H1 (cell line): ENCODE results near the gene AIFM2. TPM values are rescaled to one million over a fixed set of nuclear protein-coding genes. Genes with fewer than 3 reads are reported as not detected.

Experiments used
- CTCF ChIA-PET: fragments of 300-600 bp; sonication (Branson Sonifier 250); formaldehyde crosslinking; loops from one replicate; lab custom pipeline; 2021; ENCODE audit not compliant: partially characterized antibody; lab: Charles Lee
- POLR2A ChIA-PET: fragments of 300-600 bp; sonication (Branson Sonifier 250); formaldehyde crosslinking; loops from one replicate; lab custom pipeline; 2021; ENCODE audit warnings: inconsistent platforms; ENCODE audit not compliant: partially characterized antibody; lab: Charles Lee
- DNase-seq, 2 experiments: peaks; one replicate each; pipeline versions ENCODE4 v3.0.0 to v3.0.0-alpha.2; 2010 to 2022; ENCODE audit warnings: low spot score in 2 of 2, low read depth in 1 of 2, mixed read lengths in 1 of 2
- FAIRE-seq: peaks from 2 replicates; lab custom pipeline; 2011; peaks lifted over from hg19 to GRCh38; lab: Jason Lieb, UNC
- H2AFZ ChIP-seq: 2 replicates; pipeline ENCODE4 v1.8.1; 2012; ENCODE audit warnings: low read length, inconsistent platforms
- H2AK5ac ChIP-seq: 2 replicates; pipeline ENCODE4 v1.6.1; 2013; ENCODE audit warnings: low read depth, low read length
- H2BK120ac ChIP-seq: replicated peaks from 2 replicates; pipeline ENCODE3; 2013; ENCODE audit warnings: low read depth, low read length, inconsistent platforms
- H2BK12ac ChIP-seq: 2 replicates; pipeline ENCODE4 v1.6.1; 2013; ENCODE audit warnings: low read depth, low read length
- H2BK15ac ChIP-seq: 2 replicates; pipeline ENCODE4 v1.6.1; 2013; ENCODE audit warnings: low read length
- H2BK20ac ChIP-seq: 2 replicates; pipeline ENCODE4 v1.6.1; 2013; ENCODE audit warnings: low read length
- H2BK5ac ChIP-seq: 2 replicates; pipeline ENCODE4 v1.6.1; 2013; ENCODE audit warnings: low read depth, low read length
- H3K14ac ChIP-seq: 2 replicates; pipeline ENCODE4 v1.6.1; 2013; ENCODE audit warnings: inconsistent platforms; ENCODE audit not compliant: insufficient read length
- H3K18ac ChIP-seq: 2 replicates; pipeline ENCODE4 v1.6.1; 2013; ENCODE audit warnings: low read length; ENCODE audit errors: extremely low read depth
- H3K23ac ChIP-seq: 2 replicates; pipeline ENCODE4 v1.6.1; 2013; ENCODE audit warnings: inconsistent platforms; ENCODE audit not compliant: insufficient read length
- H3K23me2 ChIP-seq: 2 replicates; pipeline ENCODE4 v1.6.1; 2013; ENCODE audit warnings: low read depth, low read length
- H3K27ac ChIP-seq: 2 replicates; pipeline ENCODE4 v1.6.1; 2011; ENCODE audit warnings: low read depth, low read length, inconsistent platforms
- H3K27me3 ChIP-seq, 4 experiments: replicated peaks in 1 of 4; 1 replicate in 1 of 4; 2 replicates in 3 of 4; pipeline versions ENCODE4 v1.6.1 to v1.8.1; 2011 to 2013; ENCODE audit warnings: low read length in 3 of 4, mild to moderate bottlenecking in 3 of 4, inconsistent platforms in 2 of 4, mixed read lengths in 2 of 4, moderate library complexity in 1 of 4; ENCODE audit not compliant: control insufficient read depth in 3 of 4, insufficient read depth in 3 of 4; ENCODE audit errors: extremely low read depth in 1 of 4
- H3K36me3 ChIP-seq, 4 experiments: 2 replicates each; pipeline versions ENCODE4 v1.6.1 to v1.8.1; 2011 to 2013; ENCODE audit warnings: mild to moderate bottlenecking in 4 of 4, low read length in 3 of 4, moderate library complexity in 2 of 4, control low read depth in 1 of 4, inconsistent platforms in 1 of 4; ENCODE audit not compliant: insufficient read depth in 4 of 4, control insufficient read depth in 2 of 4
- H3K4ac ChIP-seq: replicated peaks from 2 replicates; pipeline ENCODE3; 2013; ENCODE audit warnings: low read length, low read depth, mixed read lengths, inconsistent platforms; ENCODE audit not compliant: insufficient read length
- H3K4me1 ChIP-seq, 4 experiments: replicated peaks in 1 of 4; 1 replicate in 1 of 4; 2 replicates in 3 of 4; pipeline versions ENCODE4 v1.6.1 to v1.8.1; 2011 to 2013; ENCODE audit warnings: low read length in 3 of 4, inconsistent platforms in 2 of 4, mixed read lengths in 1 of 4; ENCODE audit not compliant: insufficient read depth in 4 of 4, control insufficient read depth in 3 of 4
- H3K4me2 ChIP-seq, 2 experiments: 2 replicates each; pipeline versions ENCODE4 v1.6.1 to v1.8.1; 2011 to 2013; ENCODE audit warnings: low read depth in 2 of 2, low read length in 2 of 2, control low read depth in 1 of 2, inconsistent platforms in 1 of 2, mild to moderate bottlenecking in 1 of 2; ENCODE audit not compliant: insufficient read depth in 1 of 2
- H3K4me3 ChIP-seq, 4 experiments: fragments of 200-600, 300-600 bp in 1 of 4; sonication (generic), shearing (Covaris generic), sonication (Bioruptor Twin) in 1 of 4; 2 replicates each; pipeline versions ENCODE4 v1.5.1 to v1.8.1; 2011 to 2016; ENCODE audit warnings: low read length in 4 of 4, low read depth in 3 of 4, control low read depth in 2 of 4, inconsistent platforms in 2 of 4, mild to moderate bottlenecking in 2 of 4, mixed read lengths in 1 of 4, moderate library complexity in 1 of 4; ENCODE audit not compliant: insufficient read depth in 2 of 4; ENCODE audit errors: extremely low read depth in 1 of 4
- H3K56ac ChIP-seq: replicated peaks from 2 replicates; pipeline ENCODE3; 2013; ENCODE audit warnings: low read depth, mild to moderate bottlenecking, mixed read lengths, low read length, inconsistent platforms; ENCODE audit not compliant: insufficient read length
- H3K79me1 ChIP-seq: 2 replicates; pipeline ENCODE4 v1.6.1; 2013; ENCODE audit warnings: low read depth, low read length, control low read depth
- H3K79me2 ChIP-seq, 2 experiments: 2 replicates each; pipeline versions ENCODE4 v1.6.1 to v1.8.1; 2012 to 2013; ENCODE audit warnings: low read length in 2 of 2, mild to moderate bottlenecking in 2 of 2, inconsistent platforms in 1 of 2; ENCODE audit not compliant: insufficient read depth in 2 of 2, control insufficient read depth in 1 of 2
- H3K9ac ChIP-seq, 4 experiments: replicated peaks in 1 of 4; 1 replicate in 1 of 4; 2 replicates in 3 of 4; pipeline versions ENCODE4 v1.6.1 to v1.8.1; 2011 to 2013; ENCODE audit warnings: low read depth in 3 of 4, low read length in 3 of 4, control low read depth in 2 of 4, mild to moderate bottlenecking in 2 of 4, moderate library complexity in 2 of 4, inconsistent platforms in 1 of 4; ENCODE audit errors: extremely low read depth in 1 of 4
- H3K9me3 ChIP-seq, 2 experiments: 2 replicates each; pipeline versions ENCODE4 v1.6.1 to v1.8.1; 2012 to 2013; ENCODE audit warnings: mild to moderate bottlenecking in 2 of 2, moderate library complexity in 2 of 2, control low read depth in 1 of 2, inconsistent platforms in 1 of 2, low read depth in 1 of 2, low read length in 1 of 2, mixed read lengths in 1 of 2; ENCODE audit not compliant: insufficient read depth in 2 of 2
- H4K20me1 ChIP-seq, 2 experiments: replicated peaks in 1 of 2; 2 replicates each; pipeline versions ENCODE3 to v1.8.1; 2011 to 2013; ENCODE audit warnings: inconsistent platforms in 2 of 2, low read length in 2 of 2, mild to moderate bottlenecking in 1 of 2; ENCODE audit not compliant: insufficient read depth in 2 of 2, control insufficient read depth in 1 of 2
- H4K5ac ChIP-seq: 2 replicates; pipeline ENCODE4 v1.6.1; 2013; ENCODE audit warnings: low read length, low read depth, mixed read lengths, inconsistent platforms; ENCODE audit not compliant: insufficient read length
- H4K8ac ChIP-seq: 2 replicates; pipeline ENCODE4 v1.8.0; 2013; ENCODE audit warnings: mild to moderate bottlenecking, moderate library complexity, low read length, inconsistent platforms; ENCODE audit not compliant: insufficient read depth; ENCODE audit errors: extremely low read depth
- H4K91ac ChIP-seq: replicated peaks from 2 replicates; pipeline ENCODE3; 2013; ENCODE audit warnings: low read length, mixed read lengths, inconsistent platforms; ENCODE audit not compliant: insufficient read length
- BCL11A ChIP-seq, 2 experiments: IDR thresholded peaks; one replicate each; pipeline ENCODE4 v1.6.1; 2011; ENCODE audit warnings: low read depth in 2 of 2, low read length in 2 of 2, mild to moderate bottlenecking in 2 of 2
- BRCA1 ChIP-seq: IDR thresholded peaks from 2 replicates; pipeline ENCODE4 v1.6.1; 2012; ENCODE audit warnings: low read depth, low read length, improper control_type of control experiment
- CBX5 ChIP-seq: fragments of 300-800, 300-1000 bp; sonication (generic); IDR thresholded peaks from 2 replicates; pipeline ENCODE4 v1.7.1; 2016; ENCODE audit warnings: antibody characterized with exemption, low read length, low read depth
- CREB1 ChIP-seq: IDR thresholded peaks from 2 replicates; pipeline ENCODE4 v1.6.1; 2012; ENCODE audit warnings: inconsistent platforms
- RFX5 ChIP-seq: IDR thresholded peaks from 2 replicates; pipeline ENCODE4 v1.6.1; 2011; ENCODE audit warnings: low read depth, low read length, improper control_type of control experiment, borderline replicate concordance
- SP1 ChIP-seq: IDR thresholded peaks from 2 replicates; pipeline ENCODE4 v1.6.1; 2011; ENCODE audit warnings: low read depth, low read length
- SUZ12 ChIP-seq: fragments of 200-600 bp; sonication (generic); IDR thresholded peaks from 2 replicates; pipeline ENCODE4 v1.6.1; 2012; ENCODE audit warnings: mild to moderate bottlenecking, inconsistent platforms, low read length, moderate library complexity, mixed read lengths
- TAF1 ChIP-seq: IDR thresholded peaks from 2 replicates; pipeline ENCODE4 v1.6.1; 2011; ENCODE audit warnings: mild to moderate bottlenecking, low read depth, low read length
- WGBS, 2 experiments: shearing (Covaris generic) in 1 of 2; methylation state at CpG; one replicate each; pipeline versions ENCODE4 v1.1.6 to v1.1.7; 2013 to 2015; ENCODE audit warnings: low lambda C conversion rate in 2 of 2, mixed read lengths in 2 of 2, inconsistent platforms in 1 of 2, low coverage in 1 of 2, missing lambda C conversion rate in 1 of 2; ENCODE audit not compliant: insufficient replicate concordance in 2 of 2, insufficient coverage in 1 of 2, insufficient read length in 1 of 2; ENCODE audit errors: extremely low coverage in 1 of 2, missing lambda C conversion rate in 1 of 2; 5-methylcytosine and 5-hydroxymethylcytosine counted together
- polyA plus RNA-seq, 7 experiments: library from polyadenylated mRNA; depleted of rRNA in 3 of 7; stranded (reverse) in 5 of 7; unstranded in 2 of 7; fragments of >200 nt in 5 of 7; fragments of 200-250 nt in 2 of 7; gene quantifications; 1 replicate in 5 of 7; 2 replicates in 1 of 7; 4 replicates in 1 of 7; pipeline versions ENCODE4 v1.2.1 to v1.2.3, GENCODE V29; 2011 to 2013; ENCODE audit warnings: missing spikeins in 2 of 7, mixed read lengths in 2 of 7
- total RNA-seq: library from RNA; stranded (reverse); fragmentation: NEBNext Ultra II Directional; extraction: Animal tissue kit (Norgen Biotek cat#: 25700); gene quantifications from 2 replicates; pipeline ENCODE4 v1.2.1, GENCODE V29; 2021

Gene AIFM2
- total and polyA plus RNA-seq, 2 of the 8 experiments (the other 6 are each of a cell fraction or from before 2014, with no cell fraction given): 4.0 TPM

GRCh38 chr10:70162151-70162891 is 29.7 kb upstream of the AIFM2 start:
- CTCF ChIA-PET: interaction anchor here (0.6 to 1.7 kb wide), 3 partner anchors 14 to 203 kb away, joined by 3 to 9 read pairs (median 3); partner anchors contain the start of gene TYSND1

More at GRCh38 chr10:70162151-70162891, 29.7 kb upstream of the AIFM2 start:
- no peaks in the 10 kb centered on the region for H3K27me3 ChIP-seq
- H4K5ac ChIP-seq: no peak overlapping the region
- H3K56ac ChIP-seq: no peak overlapping the region
- no peak overlapping the region for H3K23ac ChIP-seq
- no peaks in the 10 kb centered on the region for H3K79me1 ChIP-seq
- no peak overlapping the region for H3K27ac ChIP-seq
- peaks cover 0 to 36% (median 12%) of the 10 kb centered on the region in 4 experiments; a peak in 4 of 8 replicates for H3K36me3 ChIP-seq
- no peaks in the 10 kb centered on the region for H3K23me2 ChIP-seq
- no peak overlapping the region for H2BK5ac ChIP-seq
- 0 out of 7 replicates have a peak, but pooled peaks cover 0 to 2% (median 0%) of the 10 kb centered on the region in 4 experiments for H3K4me1 ChIP-seq
- no peak overlapping the region for H3K4me3 ChIP-seq
- no peak overlapping the region for H2AK5ac ChIP-seq
- DNase-seq (no peak), FAIRE-seq (no peak)
- no peak overlapping the region for H2BK120ac ChIP-seq
- peaks cover 15 to 67% of the 10 kb centered on the region in 2 experiments for H3K79me2 ChIP-seq
- H2BK15ac ChIP-seq: no peak overlapping the region
- H3K4ac ChIP-seq: no peak overlapping the region
- H4K20me1 ChIP-seq: peaks cover 9 to 17% of the 10 kb centered on the region in 2 experiments
- no peak overlapping the region for H3K18ac ChIP-seq
- no peak for TF ChIP-seq SP1
- TF ChIP-seq BRCA1: no peak
- no peak for TF ChIP-seq TAF1
- TF ChIP-seq CBX5: no peak
- TF ChIP-seq BCL11A (IDR thresholded peaks at IDR 0.05; ENCODE audit: low read depth in 2 of 2, low read length in 2 of 2): no peak
- TF ChIP-seq SUZ12: no peak
- TF ChIP-seq RFX5: no peak
- TF ChIP-seq CREB1: no peak
- peak overlapping the region in 1 of 4 experiments; percentile 14; a peak in 1 of 7 replicates for H3K9ac ChIP-seq
- no peak overlapping the region for H2AFZ ChIP-seq
- no peak overlapping the region for H4K8ac ChIP-seq
- no peak overlapping the region for H4K91ac ChIP-seq
- POLR2A ChIA-PET: interaction anchor here (0.9 kb wide), 1 partner anchor 42 kb away, joined by 3 read pairs; no protein-coding TSS in a partner anchor
- no peak overlapping the region for H3K14ac ChIP-seq
- H2BK12ac ChIP-seq: no peak overlapping the region
- no peaks in the 10 kb centered on the region for H3K9me3 ChIP-seq
- 93% methylated on average over 1 of the region's 2 CpGs; no CpG with 5 or more reads in 1 of the 2 experiments for WGBS, 2 experiments
- H3K4me2 ChIP-seq: no peak overlapping the region
- no peak overlapping the region for H2BK20ac ChIP-seq
